SK-N-SH treated with all-trans-retinoic acid at 6 μM for 48 hours (cell line): ENCODE results near the gene BICRAL.

Source experiments
- ATAC-seq: fragments of 200-7000 bp; cut with Tn5 transposase; 3 replicates; pipeline ENCODE4 v1.9.1; 2020; ENCODE audit warnings: mild to moderate bottlenecking, moderate library complexity
- ARNTL ChIP-seq: fragments of 450-650 bp; formaldehyde crosslinking; IDR thresholded peaks from 2 replicates; pipeline ENCODE4 v1.5.0; 2020; ENCODE audit warnings: low read depth, mild to moderate bottlenecking, moderate library complexity, borderline replicate concordance
- BACH2 ChIP-seq: fragments of 250-450 bp; sonication (Bioruptor Pico); IDR thresholded peaks from 2 replicates; pipeline ENCODE4 v1.9.0; 2021; ENCODE audit warnings: mild to moderate bottlenecking, borderline replicate concordance
- CSDC2 ChIP-seq: fragments of 250-450 bp; sonication (Bioruptor Pico); IDR thresholded peaks from 2 replicates; pipeline ENCODE4 v1.5.0; 2020; ENCODE audit warnings: mild to moderate bottlenecking, moderate library complexity
- CSRNP3 ChIP-seq: fragments of 250-450 bp; sonication (Bioruptor Pico); IDR thresholded peaks from 2 replicates; pipeline ENCODE4 v1.5.1; 2021; ENCODE audit warnings: mild to moderate bottlenecking, moderate library complexity
- ESRRG ChIP-seq: fragments of 250-450 bp; sonication (Bioruptor Pico); IDR thresholded peaks from 2 replicates; pipeline ENCODE4 v1.6.1; 2021; ENCODE audit warnings: mild to moderate bottlenecking
- GLIS3 ChIP-seq: fragments of 250-450 bp; sonication (Bioruptor Pico); IDR thresholded peaks from 2 replicates; pipeline ENCODE4 v1.5.0; 2020; ENCODE audit warnings: mild to moderate bottlenecking, moderate library complexity
- ISL1 ChIP-seq: fragments of 250-450 bp; sonication (Bioruptor Pico); IDR thresholded peaks from 2 replicates; pipeline ENCODE4 v2.1.2; 2022; ENCODE audit warnings: mild to moderate bottlenecking, moderate library complexity
- PPARA ChIP-seq: fragments of 250-450 bp; sonication (Bioruptor Pico); IDR thresholded peaks from 2 replicates; pipeline ENCODE4 v1.5.0; 2020; ENCODE audit warnings: mild to moderate bottlenecking, borderline replicate concordance
- RARB ChIP-seq: fragments of 250-450 bp; sonication (Bioruptor Pico); IDR thresholded peaks from 2 replicates; pipeline ENCODE4 v1.8.0; 2021; ENCODE audit warnings: mild to moderate bottlenecking, moderate library complexity
- SNAI2 ChIP-seq: fragments of 250-450 bp; sonication (Bioruptor Pico); IDR thresholded peaks from 2 replicates; pipeline ENCODE4 v1.5.0; 2020; ENCODE audit warnings: mild to moderate bottlenecking, moderate library complexity
- TCF4 ChIP-seq: fragments of 250-450 bp; sonication (Bioruptor Pico); IDR thresholded peaks from 2 replicates; pipeline ENCODE4 v1.8.0; 2021; ENCODE audit warnings: mild to moderate bottlenecking, moderate library complexity, borderline replicate concordance
- TOX ChIP-seq: fragments of 250-450 bp; sonication (Bioruptor Pico); IDR thresholded peaks from 2 replicates; pipeline ENCODE4 v1.8.0; 2021; ENCODE audit warnings: mild to moderate bottlenecking, moderate library complexity, borderline replicate concordance
- ZC3H10 ChIP-seq: fragments of 250-450 bp; sonication (Bioruptor Pico); IDR thresholded peaks from 2 replicates; pipeline ENCODE4 v1.5.1; 2021; ENCODE audit warnings: mild to moderate bottlenecking, moderate library complexity
- ZFP3 ChIP-seq: fragments of 250-450 bp; sonication (Bioruptor Pico); IDR thresholded peaks from 2 replicates; pipeline ENCODE4 v1.5.0; 2020; ENCODE audit warnings: mild to moderate bottlenecking, moderate library complexity
- ZFP30 ChIP-seq: fragments of 450-650 bp; formaldehyde crosslinking; IDR thresholded peaks from 2 replicates; pipeline ENCODE4 v1.5.0; 2022; ENCODE audit warnings: mild to moderate bottlenecking, moderate library complexity
- ZNF565 ChIP-seq: fragments of 450-650 bp; formaldehyde crosslinking; conservative IDR thresholded peaks from 2 replicates; pipeline ENCODE4 v1.5.0; 2020; ENCODE audit warnings: low read depth, mild to moderate bottlenecking, moderate library complexity
- ZNF70 ChIP-seq: fragments of 450-650 bp; formaldehyde crosslinking; IDR thresholded peaks from 2 replicates; pipeline ENCODE4 v1.5.0; 2020; ENCODE audit warnings: mild to moderate bottlenecking, moderate library complexity
- ZNF8 ChIP-seq: fragments of 450-650 bp; formaldehyde crosslinking; IDR thresholded peaks from 2 replicates; pipeline ENCODE4 v1.5.0; 2020; ENCODE audit warnings: mild to moderate bottlenecking, moderate library complexity
- TF ChIP-seq, protein P1 (sequence below): fragments of 250-450 bp; sonication (Bioruptor Pico); IDR thresholded peaks from 2 replicates; pipeline ENCODE4 v1.5.1; 2020; ENCODE audit warnings: low read depth, mild to moderate bottlenecking, moderate library complexity
- TF ChIP-seq, protein P2 (sequence below): fragments of 250-450 bp; sonication (Bioruptor Pico); IDR thresholded peaks from 2 replicates; pipeline ENCODE4 v1.5.0; 2020; ENCODE audit warnings: mild to moderate bottlenecking, moderate library complexity
- TF ChIP-seq, protein P3 (sequence below): fragments of 250-450 bp; sonication (Bioruptor Pico); IDR thresholded peaks from 2 replicates; pipeline ENCODE4 v1.8.0; 2020; ENCODE audit warnings: mild to moderate bottlenecking, moderate library complexity, borderline replicate concordance

The BICRAL gene

DNA sequence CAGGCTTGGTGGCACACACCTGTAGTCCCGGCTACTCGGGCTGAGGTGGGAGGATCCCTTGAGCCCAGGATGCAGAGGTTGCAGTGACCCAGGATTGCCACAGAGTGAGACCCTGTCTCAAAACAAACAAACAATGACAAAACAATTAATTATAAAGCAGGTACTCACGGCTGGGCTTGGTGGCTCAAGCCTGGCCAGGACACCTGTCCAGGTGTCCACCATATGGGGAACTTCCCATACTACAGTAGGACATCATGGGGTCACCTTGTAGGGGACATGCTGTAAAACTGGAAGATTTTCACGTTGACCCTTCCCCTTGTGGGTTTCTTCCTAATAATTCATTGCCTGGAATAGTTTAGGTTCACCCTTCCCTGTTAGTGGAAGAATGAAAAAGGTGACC, 66.8 kb downstream of the BICRAL start:
- no peak for ATAC-seq
- TF ChIP-seq ZNF8 = no peak
- no peak for TF ChIP-seq ARNTL (CRISPR knock-in tag)
- no peak for TF ChIP-seq ZFP3 (CRISPR knock-in tag)
- TF ChIP-seq ESRRG = no peak
- TF ChIP-seq, protein P1, sequence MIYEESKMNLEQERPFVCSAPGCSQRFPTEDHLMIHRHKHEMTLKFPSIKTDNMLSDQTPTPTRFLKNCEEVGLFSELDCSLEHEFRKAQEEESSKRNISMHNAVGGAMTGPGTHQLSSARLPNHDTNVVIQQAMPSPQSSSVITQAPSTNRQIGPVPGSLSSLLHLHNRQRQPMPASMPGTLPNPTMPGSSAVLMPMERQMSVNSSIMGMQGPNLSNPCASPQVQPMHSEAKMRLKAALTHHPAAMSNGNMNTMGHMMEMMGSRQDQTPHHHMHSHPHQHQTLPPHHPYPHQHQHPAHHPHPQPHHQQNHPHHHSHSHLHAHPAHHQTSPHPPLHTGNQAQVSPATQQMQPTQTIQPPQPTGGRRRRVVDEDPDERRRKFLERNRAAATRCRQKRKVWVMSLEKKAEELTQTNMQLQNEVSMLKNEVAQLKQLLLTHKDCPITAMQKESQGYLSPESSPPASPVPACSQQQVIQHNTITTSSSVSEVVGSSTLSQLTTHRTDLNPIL (CRISPR knock-in tag) = no peak
- TF ChIP-seq ZNF70 (CRISPR knock-in tag) = no peak
- no peak for TF ChIP-seq GLIS3 (CRISPR knock-in tag)
- no peak for TF ChIP-seq ZNF565 (CRISPR knock-in tag)
- TF ChIP-seq PPARA (CRISPR knock-in tag) = no peak
- TF ChIP-seq ISL1 (CRISPR knock-in tag) = no peak
- TF ChIP-seq ZC3H10 (CRISPR knock-in tag) = no peak
- TF ChIP-seq TCF4 (CRISPR knock-in tag) = no peak
- no peak for TF ChIP-seq SNAI2 (CRISPR knock-in tag)
- no peak for TF ChIP-seq CSRNP3
- TF ChIP-seq, protein P2, sequence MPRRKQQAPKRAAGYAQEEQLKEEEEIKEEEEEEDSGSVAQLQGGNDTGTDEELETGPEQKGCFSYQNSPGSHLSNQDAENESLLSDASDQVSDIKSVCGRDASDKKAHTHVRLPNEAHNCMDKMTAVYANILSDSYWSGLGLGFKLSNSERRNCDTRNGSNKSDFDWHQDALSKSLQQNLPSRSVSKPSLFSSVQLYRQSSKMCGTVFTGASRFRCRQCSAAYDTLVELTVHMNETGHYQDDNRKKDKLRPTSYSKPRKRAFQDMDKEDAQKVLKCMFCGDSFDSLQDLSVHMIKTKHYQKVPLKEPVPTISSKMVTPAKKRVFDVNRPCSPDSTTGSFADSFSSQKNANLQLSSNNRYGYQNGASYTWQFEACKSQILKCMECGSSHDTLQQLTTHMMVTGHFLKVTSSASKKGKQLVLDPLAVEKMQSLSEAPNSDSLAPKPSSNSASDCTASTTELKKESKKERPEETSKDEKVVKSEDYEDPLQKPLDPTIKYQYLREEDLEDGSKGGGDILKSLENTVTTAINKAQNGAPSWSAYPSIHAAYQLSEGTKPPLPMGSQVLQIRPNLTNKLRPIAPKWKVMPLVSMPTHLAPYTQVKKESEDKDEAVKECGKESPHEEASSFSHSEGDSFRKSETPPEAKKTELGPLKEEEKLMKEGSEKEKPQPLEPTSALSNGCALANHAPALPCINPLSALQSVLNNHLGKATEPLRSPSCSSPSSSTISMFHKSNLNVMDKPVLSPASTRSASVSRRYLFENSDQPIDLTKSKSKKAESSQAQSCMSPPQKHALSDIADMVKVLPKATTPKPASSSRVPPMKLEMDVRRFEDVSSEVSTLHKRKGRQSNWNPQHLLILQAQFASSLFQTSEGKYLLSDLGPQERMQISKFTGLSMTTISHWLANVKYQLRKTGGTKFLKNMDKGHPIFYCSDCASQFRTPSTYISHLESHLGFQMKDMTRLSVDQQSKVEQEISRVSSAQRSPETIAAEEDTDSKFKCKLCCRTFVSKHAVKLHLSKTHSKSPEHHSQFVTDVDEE (CRISPR knock-in tag) = no peak
- no peak for TF ChIP-seq CSDC2
- TF ChIP-seq ZFP30 (CRISPR knock-in tag) = no peak
- no peak for TF ChIP-seq TOX
- TF ChIP-seq RARB (CRISPR knock-in tag) = no peak

DNA sequence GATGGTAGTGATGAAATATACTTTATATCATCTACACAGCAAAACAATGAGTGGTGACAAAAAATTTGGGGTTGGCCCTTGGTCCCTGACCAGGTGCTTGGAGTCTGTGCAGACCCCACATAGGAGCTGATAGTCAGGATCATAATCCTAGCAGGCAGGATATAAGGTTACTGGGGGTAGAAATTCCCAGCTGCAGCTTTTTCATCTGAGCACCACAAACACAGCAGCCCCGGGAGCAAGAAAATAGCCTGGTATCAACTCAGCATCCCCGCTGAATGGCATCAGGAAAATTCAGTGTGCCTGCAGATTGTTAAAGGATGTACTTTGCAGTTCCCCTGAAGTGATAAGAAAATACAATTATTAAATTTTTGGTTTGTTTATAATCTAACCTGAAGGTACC, 69.7 kb downstream of the BICRAL start:
- ATAC-seq = no peak
- TF ChIP-seq ARNTL (CRISPR knock-in tag) (no peak), ISL1 (CRISPR knock-in tag) (no peak), CSRNP3 (no peak), ZFP3 (CRISPR knock-in tag) (no peak), GLIS3 (CRISPR knock-in tag) (no peak), ZNF70 (CRISPR knock-in tag) (no peak), PPARA (CRISPR knock-in tag) (no peak), ZNF565 (CRISPR knock-in tag) (no peak), RARB (CRISPR knock-in tag) (no peak), BACH2 (CRISPR knock-in tag) (no peak), CSDC2 (no peak), TOX (no peak)
- TF ChIP-seq, protein P3, sequence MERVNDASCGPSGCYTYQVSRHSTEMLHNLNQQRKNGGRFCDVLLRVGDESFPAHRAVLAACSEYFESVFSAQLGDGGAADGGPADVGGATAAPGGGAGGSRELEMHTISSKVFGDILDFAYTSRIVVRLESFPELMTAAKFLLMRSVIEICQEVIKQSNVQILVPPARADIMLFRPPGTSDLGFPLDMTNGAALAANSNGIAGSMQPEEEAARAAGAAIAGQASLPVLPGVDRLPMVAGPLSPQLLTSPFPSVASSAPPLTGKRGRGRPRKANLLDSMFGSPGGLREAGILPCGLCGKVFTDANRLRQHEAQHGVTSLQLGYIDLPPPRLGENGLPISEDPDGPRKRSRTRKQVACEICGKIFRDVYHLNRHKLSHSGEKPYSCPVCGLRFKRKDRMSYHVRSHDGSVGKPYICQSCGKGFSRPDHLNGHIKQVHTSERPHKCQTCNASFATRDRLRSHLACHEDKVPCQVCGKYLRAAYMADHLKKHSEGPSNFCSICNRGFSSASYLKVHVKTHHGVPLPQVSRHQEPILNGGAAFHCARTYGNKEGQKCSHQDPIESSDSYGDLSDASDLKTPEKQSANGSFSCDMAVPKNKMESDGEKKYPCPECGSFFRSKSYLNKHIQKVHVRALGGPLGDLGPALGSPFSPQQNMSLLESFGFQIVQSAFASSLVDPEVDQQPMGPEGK (CRISPR knock-in tag) = no peak
- TF ChIP-seq, protein P1 (CRISPR knock-in tag) = no peak
- TF ChIP-seq, protein P2 (CRISPR knock-in tag) = no peak
